Uterus (tissue), 2 donors: ENCODE data around the gene SLC13A3.

Experiments used
- CTCF ChIP-seq, 4 experiments: fragments of 200-600 bp in 2 of 4; fragments of 450-650 bp in 2 of 4; sonication (generic) in 2 of 4; IDR thresholded peaks; one replicate each; pipeline ENCODE4 v1.5.1; 2016 to 2019; ENCODE audit warnings: antibody characterized with exemption in 4 of 4, mild to moderate bottlenecking in 2 of 4, moderate library complexity in 1 of 4
- POLR2A ChIP-seq, 2 donors: fragments of 450-650 bp; IDR thresholded peaks; one replicate each; pipeline ENCODE4 v1.6.1; 2016; ENCODE audit warnings: antibody characterized with exemption in 2 of 2, mild to moderate bottlenecking in 1 of 2, moderate library complexity in 1 of 2

GRCh38 chr20:46694484-46694883 is 43.2 kb upstream of the SLC13A3 start:
- TF ChIP-seq CTCF (IDR thresholded peaks at IDR 0.05) (no peak), POLR2A (IDR thresholded peaks at IDR 0.05) (no peak)
